PC-3 (cell line): Measurements from ENCODE around the gene ASB18.

Source experiments
- EZH2 ChIP-seq: fragments of 300-600 bp; sonication (generic); IDR thresholded peaks from one replicate; pipeline ENCODE4 v1.6.1; 2017; ENCODE audit warnings: antibody characterized with exemption, mild to moderate bottlenecking, low read length; ENCODE audit not compliant: unreplicated experiment
- TF ChIP-seq, protein P1 (sequence below): fragments of 300-600 bp; sonication (generic); conservative IDR thresholded peaks from 2 replicates; pipeline ENCODE4 v1.5.1; 2017; ENCODE audit warnings: antibody characterized with exemption, low read depth, mild to moderate bottlenecking, low read length

GRCh38 chr2:236180831-236181453 is 83.3 kb downstream of the ASB18 start:
- no peak for TF ChIP-seq EZH2
- TF ChIP-seq, protein P1, sequence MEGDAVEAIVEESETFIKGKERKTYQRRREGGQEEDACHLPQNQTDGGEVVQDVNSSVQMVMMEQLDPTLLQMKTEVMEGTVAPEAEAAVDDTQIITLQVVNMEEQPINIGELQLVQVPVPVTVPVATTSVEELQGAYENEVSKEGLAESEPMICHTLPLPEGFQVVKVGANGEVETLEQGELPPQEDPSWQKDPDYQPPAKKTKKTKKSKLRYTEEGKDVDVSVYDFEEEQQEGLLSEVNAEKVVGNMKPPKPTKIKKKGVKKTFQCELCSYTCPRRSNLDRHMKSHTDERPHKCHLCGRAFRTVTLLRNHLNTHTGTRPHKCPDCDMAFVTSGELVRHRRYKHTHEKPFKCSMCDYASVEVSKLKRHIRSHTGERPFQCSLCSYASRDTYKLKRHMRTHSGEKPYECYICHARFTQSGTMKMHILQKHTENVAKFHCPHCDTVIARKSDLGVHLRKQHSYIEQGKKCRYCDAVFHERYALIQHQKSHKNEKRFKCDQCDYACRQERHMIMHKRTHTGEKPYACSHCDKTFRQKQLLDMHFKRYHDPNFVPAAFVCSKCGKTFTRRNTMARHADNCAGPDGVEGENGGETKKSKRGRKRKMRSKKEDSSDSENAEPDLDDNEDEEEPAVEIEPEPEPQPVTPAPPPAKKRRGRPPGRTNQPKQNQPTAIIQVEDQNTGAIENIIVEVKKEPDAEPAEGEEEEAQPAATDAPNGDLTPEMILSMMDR: peak; percentile 87
